ENCODE data around the gene PAPSS1. TPM values are rescaled to one million over a fixed set of nuclear protein-coding genes. Genes with fewer than 3 reads are reported as not detected.

The PAPSS1 gene
- total and polyA plus RNA-seq, 10 donors: 22.7 to 73.8 (median 26.8) TPM

DNA sequence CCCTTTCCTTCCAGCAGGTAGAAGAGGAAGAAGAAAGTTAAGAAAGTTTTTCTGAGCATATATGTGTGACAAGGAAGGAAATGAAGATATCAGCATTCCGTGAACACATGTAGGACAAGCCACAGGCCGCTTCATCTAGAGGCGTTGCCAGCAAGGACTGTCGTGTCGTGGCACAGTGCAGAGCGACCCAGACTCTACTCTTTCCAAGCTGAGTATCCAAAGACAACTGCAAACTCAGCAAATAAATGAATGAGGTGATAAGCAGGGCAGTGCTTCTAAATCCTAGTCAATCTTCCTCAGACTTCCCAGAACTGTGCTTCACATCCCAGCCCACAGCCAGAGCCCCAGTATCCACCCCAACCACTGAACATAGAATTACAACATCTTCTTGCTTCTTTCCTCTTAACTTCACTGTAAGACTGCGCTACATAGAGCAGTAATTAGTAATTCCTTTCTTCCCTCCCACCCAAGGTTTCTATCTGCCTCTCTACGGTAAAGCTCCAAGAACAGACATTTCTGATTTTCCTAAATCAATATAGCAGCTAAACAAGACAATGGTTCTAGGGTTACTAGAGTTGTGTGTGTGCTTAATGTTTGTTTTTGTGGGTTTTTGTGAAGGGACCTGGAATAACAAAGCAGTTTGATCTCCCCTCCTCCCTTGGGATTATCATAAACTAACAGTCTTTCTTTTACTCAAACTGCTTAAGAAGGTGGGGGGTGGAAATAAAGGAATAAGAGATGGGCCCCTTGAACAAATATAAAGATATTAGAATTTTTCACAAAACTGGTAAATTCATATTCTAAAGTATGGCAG lies 71.6 kb downstream of the PAPSS1 start:
- Histone ChIP-seq H3K27ac (no peak overlapping the region), H3K36me3 (peaks cover 0 to 89% (median 36%) of the 10 kb centered on the region in 6 donors), H3K4me1 (no peaks in the 10 kb centered on the region), H3K9me3 (peaks cover 0 to 15% (median 7%) of the 10 kb centered on the region in 8 donors), H3K4me3 (no peak overlapping the region), H3K27me3 (replicated peaks in 1 of 7) (no peaks in the 10 kb centered on the region)
- intact Hi-C loops (cut with DNase I; ENCODE audit: low total_unique reads): no loop called here
- DNase-seq: no peak
- TF ChIP-seq POLR2A (IDR thresholded peaks at IDR 0.05) (no peak), POLR2AphosphoS5 (IDR thresholded peaks at IDR 0.05) (no peak)
- TF ChIP-seq, protein P1, sequence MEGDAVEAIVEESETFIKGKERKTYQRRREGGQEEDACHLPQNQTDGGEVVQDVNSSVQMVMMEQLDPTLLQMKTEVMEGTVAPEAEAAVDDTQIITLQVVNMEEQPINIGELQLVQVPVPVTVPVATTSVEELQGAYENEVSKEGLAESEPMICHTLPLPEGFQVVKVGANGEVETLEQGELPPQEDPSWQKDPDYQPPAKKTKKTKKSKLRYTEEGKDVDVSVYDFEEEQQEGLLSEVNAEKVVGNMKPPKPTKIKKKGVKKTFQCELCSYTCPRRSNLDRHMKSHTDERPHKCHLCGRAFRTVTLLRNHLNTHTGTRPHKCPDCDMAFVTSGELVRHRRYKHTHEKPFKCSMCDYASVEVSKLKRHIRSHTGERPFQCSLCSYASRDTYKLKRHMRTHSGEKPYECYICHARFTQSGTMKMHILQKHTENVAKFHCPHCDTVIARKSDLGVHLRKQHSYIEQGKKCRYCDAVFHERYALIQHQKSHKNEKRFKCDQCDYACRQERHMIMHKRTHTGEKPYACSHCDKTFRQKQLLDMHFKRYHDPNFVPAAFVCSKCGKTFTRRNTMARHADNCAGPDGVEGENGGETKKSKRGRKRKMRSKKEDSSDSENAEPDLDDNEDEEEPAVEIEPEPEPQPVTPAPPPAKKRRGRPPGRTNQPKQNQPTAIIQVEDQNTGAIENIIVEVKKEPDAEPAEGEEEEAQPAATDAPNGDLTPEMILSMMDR (IDR thresholded peaks at IDR 0.05 in 8 of 11, conservative IDR thresholded peaks at IDR 0.05 in 3 of 11): no peak
- WGBS, 5 donors: 65 to 96% (median 72%) methylated on average over 8 of the region's 8 CpGs

DNA sequence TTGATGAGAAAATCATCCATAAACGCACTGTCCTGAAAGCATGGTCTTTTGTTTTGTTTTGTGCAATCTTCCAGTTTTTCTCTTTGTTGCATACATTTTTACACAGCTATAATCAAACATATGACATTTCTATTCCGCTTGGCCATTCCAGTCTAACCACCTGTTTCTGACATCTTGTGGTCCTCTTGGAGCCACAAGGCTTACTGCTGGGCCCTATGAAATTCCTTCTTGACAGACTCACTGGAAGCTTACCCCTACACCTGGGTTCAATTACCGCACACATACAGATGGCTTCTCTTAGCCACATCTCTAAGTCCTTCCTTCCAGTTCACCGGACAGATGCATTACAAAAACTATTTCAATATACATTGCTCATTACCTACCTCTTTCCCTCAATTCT lies 72.4 kb downstream of the PAPSS1 start:
- peaks cover 0 to 89% (median 35%) of the 10 kb centered on the region in 6 donors for H3K36me3 ChIP-seq
- no peaks in the 10 kb centered on the region for H3K4me1 ChIP-seq
- peaks cover 0 to 15% (median 7%) of the 10 kb centered on the region in 8 donors for H3K9me3 ChIP-seq
- TF ChIP-seq, protein P1 (IDR thresholded peaks at IDR 0.05 in 8 of 11, conservative IDR thresholded peaks at IDR 0.05 in 3 of 11): no peak
- TF ChIP-seq POLR2AphosphoS5 (IDR thresholded peaks at IDR 0.05) (no peak), POLR2A (IDR thresholded peaks at IDR 0.05) (no peak)
- 87 to 97% (median 91%) methylated on average over 4 of the region's 4 CpGs for WGBS, 5 donors
- no peak overlapping the region for H3K4me3 ChIP-seq
- H3K27ac ChIP-seq: no peak overlapping the region
- no peaks in the 10 kb centered on the region for H3K27me3 ChIP-seq (replicated peaks in 1 of 7)
- DNase-seq: no peak
- intact Hi-C loops (cut with DNase I; ENCODE audit: low total_unique reads): no loop called here

DNA sequence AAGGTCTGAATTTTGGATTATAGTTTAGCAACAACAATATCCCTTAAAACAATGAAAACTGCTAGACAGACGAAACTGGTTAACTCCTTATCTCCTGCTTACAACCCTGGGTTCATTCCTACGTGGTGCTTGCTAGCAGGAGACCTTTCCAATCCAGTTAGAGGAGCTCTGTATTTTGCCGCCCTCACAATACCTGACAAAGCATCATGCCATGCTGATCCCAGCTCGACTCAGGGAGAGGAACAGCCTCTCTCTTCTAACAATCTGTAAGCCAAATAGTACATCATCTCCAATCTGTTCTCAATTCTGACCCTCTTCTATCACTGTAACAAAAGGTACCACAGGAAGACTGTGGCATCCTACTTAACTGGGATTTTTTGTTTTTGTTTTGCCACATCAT lies 74.4 kb downstream of the PAPSS1 start:
- no peak overlapping the region for H3K4me3 ChIP-seq
- H3K27me3 ChIP-seq (replicated peaks in 1 of 7): no peaks in the 10 kb centered on the region
- no peaks in the 10 kb centered on the region for H3K4me1 ChIP-seq
- 88 to 98% (median 95%) methylated on average over 4 of the region's 4 CpGs for WGBS, 5 donors
- intact Hi-C loops (cut with DNase I; ENCODE audit: low total_unique reads): no loop called here
- no peak overlapping the region for H3K27ac ChIP-seq
- peaks cover 0 to 71% (median 20%) of the 10 kb centered on the region in 6 donors for H3K36me3 ChIP-seq
- TF ChIP-seq POLR2AphosphoS5 (IDR thresholded peaks at IDR 0.05): no peak
- TF ChIP-seq POLR2A (IDR thresholded peaks at IDR 0.05): no peak
- TF ChIP-seq, protein P1 (IDR thresholded peaks at IDR 0.05 in 8 of 11, conservative IDR thresholded peaks at IDR 0.05 in 3 of 11): no peak
- no peaks in the 10 kb centered on the region for H3K9me3 ChIP-seq
- no peak for DNase-seq

DNA sequence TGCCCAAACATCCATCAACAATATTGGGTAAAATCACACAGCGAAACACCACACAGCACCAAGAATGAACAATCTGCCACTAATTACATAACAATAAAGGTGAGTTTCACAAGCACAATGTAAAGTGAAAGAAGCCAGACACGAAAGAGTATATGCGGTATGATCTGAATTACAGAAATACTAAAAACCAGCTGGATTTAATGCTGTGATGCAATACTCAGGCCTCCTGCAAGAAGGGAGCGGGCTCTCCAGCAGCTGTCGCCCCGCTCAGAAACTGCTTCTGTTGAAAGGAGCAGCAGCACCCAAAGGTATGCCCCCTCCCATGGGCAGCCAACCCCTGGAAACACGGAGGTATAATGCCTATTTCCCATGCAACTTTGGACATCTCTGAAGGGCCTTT lies 77.0 kb downstream of the PAPSS1 start:
- Histone ChIP-seq H3K4me3 (no peak overlapping the region), H3K27ac (no peak overlapping the region), H3K36me3 (peaks cover 0 to 49% (median 20%) of the 10 kb centered on the region in 6 donors), H3K9me3 (no peaks in the 10 kb centered on the region), H3K4me1 (no peaks in the 10 kb centered on the region), H3K27me3 (replicated peaks in 1 of 7) (no peaks in the 10 kb centered on the region)
- intact Hi-C loops (cut with DNase I; ENCODE audit: low total_unique reads): no loop called here
- WGBS, 5 donors: 69 to 88% (median 83%) methylated on average over 7 of the region's 7 CpGs
- no peak for DNase-seq
- TF ChIP-seq, protein P1 (IDR thresholded peaks at IDR 0.05 in 8 of 11, conservative IDR thresholded peaks at IDR 0.05 in 3 of 11): no peak
- TF ChIP-seq POLR2AphosphoS5 (IDR thresholded peaks at IDR 0.05) (no peak), POLR2A (IDR thresholded peaks at IDR 0.05) (no peak)
